Metanephros (tissue), 2 donors: ENCODE results near the gene SNRPE. TPM values are rescaled to one million over a fixed set of nuclear protein-coding genes. Genes with fewer than 3 reads are reported as not detected.

Experiments
- small RNA-seq: library from RNA; depleted of rRNA; stranded (forward); fragments of <200 nt; gene quantifications from one replicate; pipeline ENCODE3, GENCODE V24; 2014; ENCODE audit warnings: low replicate concordance
- total RNA-seq: library from RNA; depleted of rRNA; stranded (reverse); fragments of >200 nt; gene quantifications from one replicate; pipeline ENCODE4 v1.2.3, GENCODE V29; 2014

The SNRPE gene
- total RNA-seq = 48.2 TPM

GRCh38 chr1:203861379-203862184 lies at the start of gene SNRPE:
SNRPE (plus strand) TSS chr1:203861599; CDS start chr1:203861660, 61 bp downstream.

Small RNAs within 50 kb of the gene (small RNA-seq; reads per million reads assigned to genes)
- gene HSPE1P6 = not detected

Other genes starting within 250 kb of the SNRPE start
- gene ATP2B4, start 234.8 kb upstream of the SNRPE start, total RNA-seq = 52.3 TPM
- 0.29 TPM for gene LAX1, start 96.4 kb upstream of the SNRPE start, total RNA-seq
- 28.2 TPM for gene ZBED6, start 66.0 kb upstream of the SNRPE start, total RNA-seq
- gene ZC3H11A, start 66.0 kb upstream of the SNRPE start, total RNA-seq = 102 TPM
- gene SOX13, start 211.5 kb downstream of the SNRPE start, total RNA-seq = 40.2 TPM